ENCODE results near the gene SLC8A3. TPM values are rescaled to one million over a fixed set of nuclear protein-coding genes. Genes with fewer than 3 reads are reported as not detected.

Gene SLC8A3
- total and polyA plus RNA-seq, 2 of the 13 experiments (the other 11 are each of a cell fraction or from before 2014, with no cell fraction given): 0.01 to 0.02 TPM

- 0% methylated on average over 1 of the region's 1 CpG for WGBS (ENCODE audit: low lambda C conversion rate)
- POLR2A ChIA-PET: no interaction called here
- no peak overlapping the region for H3K27ac ChIP-seq (ENCODE audit: extremely low read length, insufficient read depth, low read length)
- intact Hi-C loops (cut with micrococcal nuclease; ENCODE audit: unreplicated experiment): no loop called here
- CTCF ChIA-PET (ENCODE audit: low intra/inter-chr PET ratio, low total read pairs): no interaction called here
- H4K20me1 ChIP-seq (ENCODE audit: insufficient read depth, low read length): no peaks in the 10 kb centered on the region
- TF ChIP-seq BCL3 (CRISPR knock-in tag; IDR thresholded peaks at IDR 0.05) (no peak), MXD1 (CRISPR knock-in tag; IDR thresholded peaks at IDR 0.05) (no peak), MIER2 (CRISPR knock-in tag; IDR thresholded peaks at IDR 0.05) (peak; percentile 85), STAG1 (CRISPR knock-in tag; IDR thresholded peaks at IDR 0.05) (peak; percentile 51), TCF7 (IDR thresholded peaks at IDR 0.05; ENCODE audit: low read depth) (no peak), ZBTB39 (CRISPR knock-in tag; IDR thresholded peaks at IDR 0.05) (no peak), SATB2 (CRISPR knock-in tag; IDR thresholded peaks at IDR 0.05) (no peak), ZNF550 (CRISPR knock-in tag; IDR thresholded peaks at IDR 0.05; ENCODE audit: borderline replicate concordance) (no peak), CTCF (CRISPR knock-in tag; IDR thresholded peaks at IDR 0.05) (peak; percentile 45), KDM4B (CRISPR knock-in tag; IDR thresholded peaks at IDR 0.05) (no peak), EHMT2 (IDR thresholded peaks at IDR 0.05; ENCODE audit: borderline replicate concordance, low read depth, low read length) (peak; percentile 41; the same call in 1 of the 2 replicates), REST (IDR thresholded peaks at IDR 0.05; ENCODE audit: borderline replicate concordance in 1 of 2, low read depth in 1 of 2, low read length in 2 of 2) (peak; percentile 30 to 88)
- H3K4me3 ChIP-seq (replicated peaks in 1 of 3; ENCODE audit: insufficient read depth in 1 of 3, low read depth in 2 of 3, low read length in 3 of 3): no peak overlapping the region
- no peak overlapping the region for H3K4me2 ChIP-seq (ENCODE audit: low read depth, low read length)
- H3K4me1 ChIP-seq (ENCODE audit: insufficient read depth, low read length): peaks cover 17% of the 10 kb centered on the region
- no peak overlapping the region for H3K9ac ChIP-seq (ENCODE audit: insufficient read depth, low read depth, low read length)
- ATAC-seq (peak; percentile 72), DNase-seq (ENCODE audit: low spot score) (peak; percentile 42), FAIRE-seq (no peak)
- no TSS peak for BruUV-seq (replicated peaks)
- in situ Hi-C loops (cut with HindIII; ENCODE audit: extremely low pct_ligation_motif_present, low pct_unique_long_range_greater_than_20kb): no loop called here
- H3K79me2 ChIP-seq (ENCODE audit: insufficient read depth, low read length): no peaks in the 10 kb centered on the region
- H3K36me3 ChIP-seq (replicated peaks in 1 of 2; ENCODE audit: control insufficient read depth in 1 of 2, insufficient read depth in 2 of 2, low read length in 2 of 2): no peaks in the 10 kb centered on the region
- no peaks in the 10 kb centered on the region for H3K9me3 ChIP-seq (ENCODE audit: low read length)
- H2AFZ ChIP-seq (ENCODE audit: low read length): no peak overlapping the region
- H3K27me3 ChIP-seq (ENCODE audit: control insufficient read depth in 1 of 2, insufficient read depth in 2 of 2, low read length in 2 of 2): 0 out of 5 replicates have a peak, but pooled peaks cover 0 to 1% of the 10 kb centered on the region in 2 experiments
These were observed 152.1 kb downstream of the SLC8A3 start for GRCh38 chr14:70036665-70037064.
